Measurements from ENCODE around the gene BCL6.

Gene BCL6

DNA sequence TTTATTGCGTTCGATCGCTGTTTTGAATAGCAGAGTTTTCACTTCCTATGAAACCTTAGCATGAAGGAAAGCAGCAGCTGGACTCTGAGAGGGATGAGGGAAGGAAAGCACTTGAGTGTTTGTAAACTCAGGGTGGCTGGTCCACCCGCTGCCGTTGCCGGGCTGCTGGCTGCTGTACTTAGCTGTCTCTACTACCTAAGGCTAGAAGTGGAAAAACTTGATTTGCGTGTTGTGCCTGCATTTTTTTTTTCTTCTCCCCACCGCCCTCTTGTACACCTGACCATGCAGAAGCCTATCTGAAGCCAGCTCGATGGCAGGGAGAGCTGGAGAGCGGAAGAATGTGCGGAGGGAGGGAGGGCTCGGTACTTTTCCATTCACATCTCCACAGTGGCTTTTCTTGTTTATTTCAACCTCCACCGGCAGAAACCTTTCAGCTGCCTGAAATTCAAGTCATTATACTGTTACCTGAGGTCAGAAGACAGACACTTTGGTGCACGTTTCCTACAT lies 4.8 kb upstream of the BCL6 start:
- H3K4me3 ChIP-seq (ENCODE audit: low read length, poor library complexity, severe bottlenecking), result no peak overlapping the region
- H3K36me3 ChIP-seq (ENCODE audit: insufficient read depth, low read length), result no peaks in the 10 kb centered on the region
- no peaks in the 10 kb centered on the region for H3K9me2 ChIP-seq (replicated peaks; ENCODE audit: low read depth, low read length)
- peaks cover 1% of the 10 kb centered on the region for H4K20me1 ChIP-seq (ENCODE audit: insufficient read depth, low read length, poor library complexity, severe bottlenecking)
- peaks cover 39% of the 10 kb centered on the region for H3K4me1 ChIP-seq (ENCODE audit: insufficient read depth, low read length, poor library complexity, severe bottlenecking)
- 0 out of 2 replicates have a peak, but pooled peaks cover 2% of the 10 kb centered on the region for H3F3A ChIP-seq (ENCODE audit: low read depth)
- H3K79me2 ChIP-seq (ENCODE audit: insufficient read depth, low read length), result peaks cover under 1% of the 10 kb centered on the region; the same call in 1 of the 2 replicates
- no peaks in the 10 kb centered on the region for H3K9me3 ChIP-seq (ENCODE audit: insufficient read depth, low read depth, low read length)
- H3K4me2 ChIP-seq (ENCODE audit: low read depth, low read length, poor library complexity, severe bottlenecking), result no peak overlapping the region
- no peak overlapping the region for H3K9ac ChIP-seq (ENCODE audit: low read depth, low read length, poor library complexity, severe bottlenecking)
- no peaks in the 10 kb centered on the region for H3K27me3 ChIP-seq (ENCODE audit: insufficient read depth, low read length, poor library complexity, severe bottlenecking)
- no peak overlapping the region for H2AFZ ChIP-seq (ENCODE audit: low read length)
- TF ChIP-seq, protein P1, sequence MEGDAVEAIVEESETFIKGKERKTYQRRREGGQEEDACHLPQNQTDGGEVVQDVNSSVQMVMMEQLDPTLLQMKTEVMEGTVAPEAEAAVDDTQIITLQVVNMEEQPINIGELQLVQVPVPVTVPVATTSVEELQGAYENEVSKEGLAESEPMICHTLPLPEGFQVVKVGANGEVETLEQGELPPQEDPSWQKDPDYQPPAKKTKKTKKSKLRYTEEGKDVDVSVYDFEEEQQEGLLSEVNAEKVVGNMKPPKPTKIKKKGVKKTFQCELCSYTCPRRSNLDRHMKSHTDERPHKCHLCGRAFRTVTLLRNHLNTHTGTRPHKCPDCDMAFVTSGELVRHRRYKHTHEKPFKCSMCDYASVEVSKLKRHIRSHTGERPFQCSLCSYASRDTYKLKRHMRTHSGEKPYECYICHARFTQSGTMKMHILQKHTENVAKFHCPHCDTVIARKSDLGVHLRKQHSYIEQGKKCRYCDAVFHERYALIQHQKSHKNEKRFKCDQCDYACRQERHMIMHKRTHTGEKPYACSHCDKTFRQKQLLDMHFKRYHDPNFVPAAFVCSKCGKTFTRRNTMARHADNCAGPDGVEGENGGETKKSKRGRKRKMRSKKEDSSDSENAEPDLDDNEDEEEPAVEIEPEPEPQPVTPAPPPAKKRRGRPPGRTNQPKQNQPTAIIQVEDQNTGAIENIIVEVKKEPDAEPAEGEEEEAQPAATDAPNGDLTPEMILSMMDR (conservative IDR thresholded peaks at IDR 0.05; ENCODE audit: low read length), result no peak
- TF ChIP-seq EZH2phosphoT487 (IDR thresholded peaks at IDR 0.05; ENCODE audit: borderline replicate concordance), result no peak

DNA sequence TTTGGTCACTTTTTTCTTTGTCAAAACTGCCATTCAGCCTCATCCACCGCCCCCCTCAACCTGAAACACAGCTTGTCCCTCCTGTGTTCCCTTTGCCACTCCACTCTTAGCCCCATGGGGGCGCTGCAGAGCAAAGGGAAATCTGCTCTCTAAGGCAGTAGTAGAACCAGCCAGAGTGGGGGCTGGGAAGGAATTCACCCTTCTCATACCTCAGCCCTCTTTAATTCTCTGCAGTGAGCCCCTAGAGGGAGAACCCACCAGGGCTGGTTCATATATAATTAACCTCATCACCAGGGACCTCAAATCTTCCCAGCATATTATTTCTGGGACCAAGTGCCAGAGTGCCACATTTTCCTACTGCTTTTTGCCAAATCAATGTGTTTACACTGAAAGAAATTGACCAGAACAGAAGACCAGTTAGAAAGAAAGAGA lies 2.8 kb upstream of the BCL6 start:
- no peak overlapping the region for H3K9ac ChIP-seq (ENCODE audit: low read depth, low read length, poor library complexity, severe bottlenecking)
- no peak overlapping the region for H3K4me3 ChIP-seq (ENCODE audit: low read length, poor library complexity, severe bottlenecking)
- peaks cover 21% of the 10 kb centered on the region for H4K20me1 ChIP-seq (ENCODE audit: insufficient read depth, low read length, poor library complexity, severe bottlenecking)
- no peak for TF ChIP-seq EZH2phosphoT487 (IDR thresholded peaks at IDR 0.05; ENCODE audit: borderline replicate concordance)
- TF ChIP-seq, protein P1 (conservative IDR thresholded peaks at IDR 0.05; ENCODE audit: low read length), result peak; percentile 98
- H3K9me2 ChIP-seq (replicated peaks; ENCODE audit: low read depth, low read length), result no peaks in the 10 kb centered on the region
- H3K4me2 ChIP-seq (ENCODE audit: low read depth, low read length, poor library complexity, severe bottlenecking), result no peak overlapping the region
- H3K27me3 ChIP-seq (ENCODE audit: insufficient read depth, low read length, poor library complexity, severe bottlenecking), result no peaks in the 10 kb centered on the region
- no peaks in the 10 kb centered on the region for H3K36me3 ChIP-seq (ENCODE audit: insufficient read depth, low read length)
- peaks cover 21% of the 10 kb centered on the region for H3K79me2 ChIP-seq (ENCODE audit: insufficient read depth, low read length)
- no peaks in the 10 kb centered on the region for H3K9me3 ChIP-seq (ENCODE audit: insufficient read depth, low read depth, low read length)
- H3F3A ChIP-seq (ENCODE audit: low read depth), result 0 out of 2 replicates have a peak, but pooled peaks cover 2% of the 10 kb centered on the region
- H3K4me1 ChIP-seq (ENCODE audit: insufficient read depth, low read length, poor library complexity, severe bottlenecking), result peaks cover 39% of the 10 kb centered on the region
- no peak overlapping the region for H2AFZ ChIP-seq (ENCODE audit: low read length)

DNA sequence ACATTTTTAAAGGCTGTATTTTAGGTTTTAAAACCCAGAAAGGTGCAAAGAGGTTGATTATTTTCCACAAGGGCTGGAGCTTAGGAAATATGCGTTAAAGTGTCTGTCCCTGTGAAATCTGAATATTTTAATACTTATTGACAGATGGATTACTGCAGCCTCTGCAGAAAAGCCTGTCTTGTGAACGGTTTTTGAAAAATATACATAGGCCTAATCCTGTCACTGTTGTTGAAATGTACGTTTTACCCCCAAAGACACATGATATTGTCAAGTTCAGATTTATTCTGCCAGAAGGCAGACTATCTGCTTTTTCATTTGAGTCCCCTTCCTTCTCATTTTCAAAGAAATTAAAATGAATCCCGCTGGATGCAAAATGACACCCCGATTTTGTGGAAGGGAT lies 2.2 kb upstream of the BCL6 start:
- no peak for TF ChIP-seq EZH2phosphoT487 (IDR thresholded peaks at IDR 0.05; ENCODE audit: borderline replicate concordance)
- TF ChIP-seq, protein P1 (conservative IDR thresholded peaks at IDR 0.05; ENCODE audit: low read length), result no peak
- Histone ChIP-seq H3K4me2 (ENCODE audit: low read depth, low read length, poor library complexity, severe bottlenecking) (no peak overlapping the region), H3K27me3 (ENCODE audit: insufficient read depth, low read length, poor library complexity, severe bottlenecking) (no peaks in the 10 kb centered on the region), H4K20me1 (ENCODE audit: insufficient read depth, low read length, poor library complexity, severe bottlenecking) (peaks cover 27% of the 10 kb centered on the region), H3K9me2 (replicated peaks; ENCODE audit: low read depth, low read length) (no peaks in the 10 kb centered on the region), H3F3A (ENCODE audit: low read depth) (0 out of 2 replicates have a peak, but pooled peaks cover 2% of the 10 kb centered on the region), H3K79me2 (ENCODE audit: insufficient read depth, low read length) (peaks cover 26% of the 10 kb centered on the region), H3K9ac (ENCODE audit: low read depth, low read length, poor library complexity, severe bottlenecking) (no peak overlapping the region), H3K36me3 (ENCODE audit: insufficient read depth, low read length) (no peaks in the 10 kb centered on the region), H3K9me3 (ENCODE audit: insufficient read depth, low read depth, low read length) (no peaks in the 10 kb centered on the region), H3K4me1 (ENCODE audit: insufficient read depth, low read length, poor library complexity, severe bottlenecking) (peaks cover 42% of the 10 kb centered on the region), H2AFZ (ENCODE audit: low read length) (no peak overlapping the region), H3K4me3 (ENCODE audit: low read length, poor library complexity, severe bottlenecking) (no peak overlapping the region)
